NT2/D1 (cell line): ENCODE results near the gene ATIC.

Experiments used
- DNase-seq: peaks from one replicate; pipeline ENCODE4 v3.0.0-alpha.2; 2011; ENCODE audit warnings: low read depth, low spot score
- H3K27me3 ChIP-seq: 2 replicates; pipeline ENCODE4 v1.6.0; 2011; ENCODE audit warnings: mild to moderate bottlenecking; ENCODE audit not compliant: insufficient read length, insufficient read depth
- H3K36me3 ChIP-seq: 2 replicates; pipeline ENCODE4 v1.6.1; 2011; ENCODE audit warnings: mild to moderate bottlenecking, low read length, mixed read lengths; ENCODE audit not compliant: insufficient read depth, insufficient read length
- H3K4me1 ChIP-seq: 2 replicates; pipeline ENCODE4 v1.5.1; 2011; ENCODE audit not compliant: insufficient read depth, insufficient read length
- H3K4me3 ChIP-seq: 2 replicates; pipeline ENCODE4 v1.5.1; 2011; ENCODE audit warnings: low read depth; ENCODE audit not compliant: insufficient read length
- H3K9ac ChIP-seq: 2 replicates; pipeline ENCODE4 v1.6.0; 2011; ENCODE audit warnings: low read depth; ENCODE audit not compliant: insufficient read length
- H3K9me3 ChIP-seq: 2 replicates; pipeline ENCODE4 v1.5.1; 2011; ENCODE audit warnings: mild to moderate bottlenecking, low read length; ENCODE audit not compliant: insufficient read depth
- SUZ12 ChIP-seq: IDR thresholded peaks from 2 replicates; pipeline ENCODE4 v1.6.1; 2011; ENCODE audit not compliant: insufficient read length, insufficient read depth; ENCODE audit errors: extremely low read depth
- YY1 ChIP-seq: IDR thresholded peaks from 2 replicates; pipeline ENCODE4 v1.6.1; 2011; ENCODE audit not compliant: insufficient read length, insufficient read depth
- ZNF274 ChIP-seq: IDR thresholded peaks from 2 replicates; pipeline ENCODE4 v1.6.1; 2011; ENCODE audit warnings: mild to moderate bottlenecking, low read depth, low read length

The ATIC gene

DNA sequence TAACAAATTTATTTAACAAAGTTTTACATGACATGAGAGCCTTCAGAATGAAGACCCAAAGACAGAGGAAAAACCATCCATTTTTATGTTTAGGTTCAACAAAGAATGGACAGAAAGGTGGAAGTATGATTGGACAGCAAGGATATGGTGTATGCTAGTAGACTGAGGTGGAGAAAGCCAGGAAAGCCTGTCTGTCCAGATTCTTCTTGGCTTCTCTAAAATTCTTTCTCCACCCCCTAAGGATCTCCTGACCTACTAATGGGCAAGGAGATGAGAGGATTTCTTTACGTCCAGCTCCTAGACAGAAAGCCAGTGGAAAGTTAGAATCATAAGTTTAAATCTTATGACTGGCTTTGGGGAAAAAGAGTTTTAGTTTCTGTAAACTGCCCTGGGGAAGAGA is 3.0 kb downstream of the ATIC start:
- Histone ChIP-seq H3K27me3 (no peaks in the 10 kb centered on the region), H3K36me3 (peaks cover 74% of the 10 kb centered on the region), H3K9ac (no peak overlapping the region), H3K4me1 (no peaks in the 10 kb centered on the region), H3K9me3 (no peaks in the 10 kb centered on the region), H3K4me3 (no peak overlapping the region)
- TF ChIP-seq SUZ12 (no peak), YY1 (no peak), ZNF274 (no peak)
- DNase-seq = no peak

DNA sequence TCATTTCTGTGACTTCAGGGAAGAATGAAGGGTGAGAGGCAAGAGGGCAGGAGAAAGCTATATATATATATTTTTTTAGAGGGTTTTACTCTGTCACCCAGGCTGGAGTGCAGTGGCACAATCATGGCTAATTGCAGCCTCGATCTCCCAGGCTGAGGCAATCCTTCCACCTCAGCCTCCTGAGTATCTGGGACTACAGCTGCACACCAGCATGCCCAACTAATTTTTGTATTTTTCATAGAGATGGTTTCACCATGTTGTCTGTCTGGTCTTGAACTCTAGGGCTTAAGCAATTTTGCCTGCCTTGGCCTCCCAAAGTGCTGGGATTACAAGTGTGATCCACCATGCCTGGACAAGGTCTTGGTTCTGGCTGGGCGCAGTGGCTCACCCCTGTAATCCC is 3.4 kb downstream of the ATIC start:
- DNase-seq = no peak
- Histone ChIP-seq H3K27me3 (no peaks in the 10 kb centered on the region), H3K9me3 (no peaks in the 10 kb centered on the region), H3K4me1 (no peaks in the 10 kb centered on the region), H3K9ac (no peak overlapping the region), H3K36me3 (peaks cover 79% of the 10 kb centered on the region), H3K4me3 (no peak overlapping the region)
- no peak for TF ChIP-seq ZNF274
- no peak for TF ChIP-seq SUZ12
- TF ChIP-seq YY1 = no peak

DNA sequence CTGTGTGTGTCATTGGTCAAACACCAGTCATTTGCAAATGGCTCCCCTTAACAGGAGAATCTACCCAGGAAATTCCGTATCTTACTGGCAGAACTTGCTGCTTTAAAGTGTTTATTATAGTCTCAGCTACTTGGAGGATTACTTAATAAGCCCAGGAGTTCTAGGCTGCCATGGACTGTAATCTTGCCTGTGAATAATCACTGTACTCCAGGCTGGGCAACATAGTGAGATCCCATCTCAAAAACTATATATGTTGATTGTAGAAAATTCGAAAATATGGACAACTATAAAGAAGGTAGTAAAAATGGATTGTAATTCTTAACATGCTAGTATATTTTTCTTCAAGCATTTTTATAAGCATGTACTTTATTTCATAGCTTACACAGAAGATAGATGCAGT is 4.5 kb downstream of the ATIC start:
- H3K4me1 ChIP-seq = no peaks in the 10 kb centered on the region
- TF ChIP-seq SUZ12 = no peak
- no peak for TF ChIP-seq ZNF274
- TF ChIP-seq YY1 = no peak
- H3K36me3 ChIP-seq = peaks cover 89% of the 10 kb centered on the region
- H3K9me3 ChIP-seq = no peaks in the 10 kb centered on the region
- no peak overlapping the region for H3K9ac ChIP-seq
- no peak for DNase-seq
- no peak overlapping the region for H3K4me3 ChIP-seq
- no peaks in the 10 kb centered on the region for H3K27me3 ChIP-seq

DNA sequence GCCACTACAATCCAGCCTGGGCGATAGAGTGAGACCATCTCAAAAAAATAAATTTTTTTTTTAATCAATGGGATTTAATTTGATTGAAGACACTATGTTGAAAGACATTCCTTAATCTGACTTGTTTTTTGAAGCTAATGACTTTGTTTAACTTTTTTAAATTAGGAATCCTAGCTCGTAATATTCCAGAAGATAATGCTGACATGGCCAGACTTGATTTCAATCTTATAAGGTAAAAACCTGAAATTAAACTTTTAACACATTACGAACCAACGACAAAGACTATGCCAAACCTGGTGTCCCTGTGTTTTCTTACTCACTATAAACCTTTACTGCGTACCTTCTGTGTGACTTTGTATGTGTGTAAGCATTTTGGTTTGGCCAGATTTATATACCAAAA is 7.6 kb downstream of the ATIC start:
- Histone ChIP-seq H3K9ac (no peak overlapping the region), H3K36me3 (peaks cover 96% of the 10 kb centered on the region), H3K4me1 (no peaks in the 10 kb centered on the region), H3K27me3 (no peaks in the 10 kb centered on the region), H3K9me3 (no peaks in the 10 kb centered on the region), H3K4me3 (no peak overlapping the region)
- TF ChIP-seq YY1 = no peak
- no peak for TF ChIP-seq SUZ12
- TF ChIP-seq ZNF274 = no peak
- DNase-seq = no peak

DNA sequence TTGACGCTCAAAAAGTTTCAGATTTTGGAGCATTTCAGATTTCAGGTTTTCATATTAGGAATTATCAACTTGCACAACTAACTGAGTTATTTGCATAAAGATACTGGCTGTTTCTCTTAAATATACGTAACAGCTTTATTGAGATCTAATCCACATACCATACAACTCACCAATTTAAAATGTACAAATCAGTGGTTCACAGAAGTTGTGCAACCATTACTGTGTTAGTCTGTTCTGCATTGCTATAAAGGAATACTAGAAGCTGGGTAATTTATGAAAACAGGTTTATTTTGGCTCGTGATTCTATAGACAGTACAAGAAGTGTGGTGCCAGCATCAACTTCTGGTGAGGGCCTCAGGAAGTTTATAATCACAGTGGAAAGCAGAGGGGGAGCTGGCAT is 8.2 kb downstream of the ATIC start:
- Histone ChIP-seq H3K27me3 (no peaks in the 10 kb centered on the region), H3K36me3 (peaks cover 96% of the 10 kb centered on the region), H3K9ac (no peak overlapping the region), H3K4me3 (no peak overlapping the region), H3K9me3 (no peaks in the 10 kb centered on the region), H3K4me1 (no peaks in the 10 kb centered on the region)
- no peak for TF ChIP-seq ZNF274
- no peak for TF ChIP-seq YY1
- TF ChIP-seq SUZ12 = no peak
- no peak for DNase-seq

DNA sequence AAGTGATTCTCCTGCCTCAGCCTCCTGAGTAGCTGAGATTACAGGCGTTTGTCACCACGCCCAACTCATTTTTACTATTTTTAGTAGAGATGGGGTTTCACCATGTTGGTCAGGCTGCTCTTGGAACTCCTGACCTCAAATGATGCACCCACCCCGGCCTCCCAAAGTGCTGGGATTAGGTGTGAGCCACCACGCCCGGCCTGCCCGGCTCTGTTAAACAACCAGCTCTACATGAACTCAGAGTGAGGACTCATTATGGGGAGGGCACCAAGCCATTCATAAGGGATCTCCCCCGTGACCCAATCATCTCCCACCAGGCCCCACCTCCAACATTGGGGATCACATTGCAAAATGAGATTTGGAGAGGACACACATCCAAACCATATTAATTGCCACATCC is 8.8 kb downstream of the ATIC start:
- no peak for DNase-seq
- H3K9ac ChIP-seq = no peak overlapping the region
- no peak overlapping the region for H3K4me3 ChIP-seq
- H3K27me3 ChIP-seq = no peaks in the 10 kb centered on the region
- peaks cover 96% of the 10 kb centered on the region for H3K36me3 ChIP-seq
- no peaks in the 10 kb centered on the region for H3K4me1 ChIP-seq
- no peak for TF ChIP-seq SUZ12
- TF ChIP-seq YY1 = no peak
- TF ChIP-seq ZNF274 = no peak
- no peaks in the 10 kb centered on the region for H3K9me3 ChIP-seq

DNA sequence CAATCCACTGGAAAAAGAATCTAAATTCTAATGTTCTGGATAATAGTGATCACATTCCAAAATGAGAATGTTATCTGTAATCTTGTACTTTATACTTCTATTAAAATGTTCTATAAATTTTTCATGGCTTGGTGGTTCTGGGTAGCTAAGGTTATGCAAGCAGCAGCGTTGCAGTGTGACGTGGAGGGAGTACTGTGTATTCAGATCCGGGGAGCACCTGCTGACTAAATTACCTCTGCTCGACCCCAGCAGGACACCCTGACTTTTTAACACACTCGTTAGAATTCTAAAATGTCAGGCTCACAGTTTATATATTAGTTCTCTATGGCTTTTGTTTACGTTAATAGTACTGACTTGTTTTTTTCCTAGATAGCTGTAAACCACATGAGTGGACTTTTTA is 13.0 kb downstream of the ATIC start:
- no peaks in the 10 kb centered on the region for H3K9me3 ChIP-seq
- no peak overlapping the region for H3K4me3 ChIP-seq
- no peak overlapping the region for H3K9ac ChIP-seq
- peaks cover 91% of the 10 kb centered on the region for H3K36me3 ChIP-seq
- DNase-seq = no peak
- no peaks in the 10 kb centered on the region for H3K27me3 ChIP-seq
- TF ChIP-seq SUZ12 (no peak), YY1 (no peak), ZNF274 (no peak)
- peaks cover 8% of the 10 kb centered on the region for H3K4me1 ChIP-seq

DNA sequence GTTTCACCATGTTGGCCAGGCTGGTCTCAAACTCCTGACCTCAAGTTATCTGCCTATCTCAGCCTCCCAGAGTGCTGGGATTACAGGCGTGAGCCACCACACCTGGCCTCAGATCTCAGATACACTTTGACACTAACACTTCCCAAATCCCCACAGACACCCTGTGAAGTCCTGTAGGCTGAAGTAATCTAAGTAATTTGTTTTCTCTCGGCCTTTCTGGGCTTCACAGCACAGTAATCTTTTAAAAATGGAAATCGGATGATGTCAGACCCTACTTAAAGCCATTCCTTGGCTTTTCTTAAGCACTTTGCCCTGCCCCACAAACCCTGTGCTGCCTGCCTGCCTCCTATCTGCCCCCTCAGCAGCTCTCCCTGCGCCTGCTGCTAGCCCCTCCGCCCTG is 16.2 kb downstream of the ATIC start:
- no peaks in the 10 kb centered on the region for H3K9me3 ChIP-seq
- no peaks in the 10 kb centered on the region for H3K27me3 ChIP-seq
- H3K9ac ChIP-seq = peak overlapping the region; percentile 16
- H3K4me1 ChIP-seq = peaks cover 8% of the 10 kb centered on the region
- no peak overlapping the region for H3K4me3 ChIP-seq
- peak; percentile 11 for DNase-seq
- H3K36me3 ChIP-seq = peaks cover 91% of the 10 kb centered on the region
- TF ChIP-seq YY1 (no peak), ZNF274 (no peak), SUZ12 (no peak)
